Brain microvascular endothelial cell (primary cell): Measurements from ENCODE around the gene ACP6.
A peak's percentile ranks its signal among the peaks of the same experiment; 100 is the strongest.

Experiments
- DNase-seq: peaks from one replicate; pipeline ENCODE4 v3.0.0-alpha.2; 2020
- H3K27ac ChIP-seq: fragments of 250-450 bp; sonication (Bioruptor Pico); 2 replicates; pipeline ENCODE4 v1.5.1; 2020; ENCODE audit warnings: mild to moderate bottlenecking, moderate library complexity
- H3K27me3 ChIP-seq: fragments of 250-450 bp; sonication (Bioruptor Pico); replicated peaks from 2 replicates; pipeline ENCODE4 v1.5.1; 2020; ENCODE audit warnings: mild to moderate bottlenecking
- H3K36me3 ChIP-seq: fragments of 250-450 bp; sonication (Bioruptor Pico); replicated peaks from 2 replicates; pipeline ENCODE4 v1.5.1; 2020; ENCODE audit warnings: mild to moderate bottlenecking
- H3K4me3 ChIP-seq: 2 replicates; pipeline ENCODE4 v1.5.1; 2011; ENCODE audit warnings: low read depth, mild to moderate bottlenecking, control low read depth, low read length, moderate library complexity
- in situ Hi-C: cut with HindIII; loops from 2 replicates; pipeline ENCODE4 v1.10.0; 2017; ENCODE audit warnings: low sequenced_read_pairs, low pct_ligation_motif_present
- TF ChIP-seq, protein P1 (sequence below): IDR thresholded peaks from 2 replicates; pipeline ENCODE4 v1.5.1; 2011; ENCODE audit warnings: low read depth, mild to moderate bottlenecking, moderate library complexity, low read length, control low read depth, inconsistent platforms; ENCODE audit errors: missing control alignments

The ACP6 gene

DNA sequence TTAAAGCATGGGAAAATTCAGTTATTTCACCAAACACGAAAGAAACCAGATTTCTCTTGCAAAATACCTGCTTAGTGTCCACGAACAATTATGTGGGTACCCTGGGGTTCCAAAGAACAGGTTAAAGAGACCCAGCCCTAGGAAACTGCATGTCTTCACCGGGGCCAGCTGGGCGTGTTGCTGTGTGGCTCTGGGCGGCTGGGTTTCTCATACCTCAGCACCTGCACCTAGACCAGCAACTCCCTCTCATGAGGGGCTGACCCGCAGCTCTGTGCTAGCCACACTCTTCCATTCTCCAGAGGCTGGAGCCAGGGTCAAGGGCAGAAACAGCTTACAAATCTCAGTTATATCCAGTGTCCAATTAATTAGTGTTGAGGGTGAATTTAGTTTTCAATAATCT lies 40.3 kb downstream of the ACP6 start:
- H3K36me3 ChIP-seq = peaks cover 2% of the 10 kb centered on the region
- no peak for DNase-seq
- in situ Hi-C loops = no loop called here
- no peaks in the 10 kb centered on the region for H3K27me3 ChIP-seq
- no peak overlapping the region for H3K4me3 ChIP-seq
- H3K27ac ChIP-seq = no peak overlapping the region
- TF ChIP-seq, protein P1, sequence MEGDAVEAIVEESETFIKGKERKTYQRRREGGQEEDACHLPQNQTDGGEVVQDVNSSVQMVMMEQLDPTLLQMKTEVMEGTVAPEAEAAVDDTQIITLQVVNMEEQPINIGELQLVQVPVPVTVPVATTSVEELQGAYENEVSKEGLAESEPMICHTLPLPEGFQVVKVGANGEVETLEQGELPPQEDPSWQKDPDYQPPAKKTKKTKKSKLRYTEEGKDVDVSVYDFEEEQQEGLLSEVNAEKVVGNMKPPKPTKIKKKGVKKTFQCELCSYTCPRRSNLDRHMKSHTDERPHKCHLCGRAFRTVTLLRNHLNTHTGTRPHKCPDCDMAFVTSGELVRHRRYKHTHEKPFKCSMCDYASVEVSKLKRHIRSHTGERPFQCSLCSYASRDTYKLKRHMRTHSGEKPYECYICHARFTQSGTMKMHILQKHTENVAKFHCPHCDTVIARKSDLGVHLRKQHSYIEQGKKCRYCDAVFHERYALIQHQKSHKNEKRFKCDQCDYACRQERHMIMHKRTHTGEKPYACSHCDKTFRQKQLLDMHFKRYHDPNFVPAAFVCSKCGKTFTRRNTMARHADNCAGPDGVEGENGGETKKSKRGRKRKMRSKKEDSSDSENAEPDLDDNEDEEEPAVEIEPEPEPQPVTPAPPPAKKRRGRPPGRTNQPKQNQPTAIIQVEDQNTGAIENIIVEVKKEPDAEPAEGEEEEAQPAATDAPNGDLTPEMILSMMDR = no peak

DNA sequence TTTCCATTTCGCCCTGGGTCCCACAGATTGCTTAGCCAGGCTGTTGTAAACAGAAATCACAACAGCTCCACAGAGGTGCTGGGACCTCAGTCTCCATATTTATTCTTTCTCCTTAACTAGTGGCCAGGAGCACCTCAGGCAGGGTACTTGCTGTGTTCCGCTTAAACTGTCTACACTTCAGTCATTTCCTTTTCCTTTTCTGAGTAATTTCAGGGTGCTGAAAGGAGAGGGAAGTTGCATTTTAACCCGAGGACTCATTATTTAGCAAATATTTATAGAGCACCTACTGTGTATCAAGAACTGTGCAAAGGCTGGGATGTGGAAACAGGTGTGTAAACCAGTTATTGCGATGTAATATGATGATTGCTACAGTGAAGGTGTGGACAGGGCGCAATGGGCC lies 41.9 kb downstream of the ACP6 start:
- H3K27ac ChIP-seq = no peak overlapping the region
- DNase-seq = no peak
- TF ChIP-seq, protein P1 = no peak
- no peak overlapping the region for H3K4me3 ChIP-seq
- in situ Hi-C loops = no loop called here
- no peaks in the 10 kb centered on the region for H3K27me3 ChIP-seq
- peaks cover 9% of the 10 kb centered on the region for H3K36me3 ChIP-seq

DNA sequence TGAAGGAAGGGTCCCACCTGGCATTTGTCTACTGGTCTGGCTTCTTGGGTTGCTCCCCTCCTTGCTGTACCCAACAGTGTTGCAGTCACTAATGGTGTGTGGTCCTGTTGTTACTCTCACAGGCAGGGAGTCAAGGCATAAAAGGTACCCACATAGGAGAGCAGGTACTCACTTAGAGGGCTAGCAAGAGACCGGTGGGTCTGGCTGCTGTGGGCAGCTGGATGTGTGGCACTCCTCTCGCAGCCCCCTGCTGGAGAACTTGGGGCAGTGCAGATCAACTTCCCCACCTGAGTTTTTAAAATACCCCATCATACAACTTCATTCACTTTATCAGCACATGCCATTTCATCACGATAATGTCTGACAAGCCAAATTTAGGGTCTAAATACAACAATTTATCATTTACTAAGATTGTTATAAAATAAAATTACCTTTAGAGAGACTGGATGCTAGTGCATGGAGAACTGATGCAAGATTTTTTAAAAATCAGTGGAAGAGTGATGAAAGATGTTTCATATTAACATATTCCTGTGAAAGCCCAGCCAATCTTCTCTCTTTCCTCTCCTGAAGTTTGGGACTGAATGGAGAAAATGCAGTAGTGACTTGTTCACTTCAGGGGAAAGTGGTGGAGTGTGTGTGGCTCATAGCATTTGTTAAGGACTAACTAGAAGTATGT lies 42.8 kb downstream of the ACP6 start:
- no peak overlapping the region for H3K4me3 ChIP-seq
- TF ChIP-seq, protein P1 = peak; percentile 96
- H3K27me3 ChIP-seq = no peaks in the 10 kb centered on the region
- DNase-seq = peak; percentile 28
- H3K27ac ChIP-seq = no peak overlapping the region
- H3K36me3 ChIP-seq = peaks cover 9% of the 10 kb centered on the region
- in situ Hi-C loops = no loop called here

- in situ Hi-C loops = no loop called here
- Histone ChIP-seq H3K36me3 (peaks cover 9% of the 10 kb centered on the region), H3K4me3 (no peak overlapping the region), H3K27ac (no peak overlapping the region), H3K27me3 (no peaks in the 10 kb centered on the region)
- no peak for DNase-seq
- TF ChIP-seq, protein P1 = no peak
These were observed 43.6 kb downstream of the ACP6 start for GRCh38 chr1:147626739-147627138.

DNA sequence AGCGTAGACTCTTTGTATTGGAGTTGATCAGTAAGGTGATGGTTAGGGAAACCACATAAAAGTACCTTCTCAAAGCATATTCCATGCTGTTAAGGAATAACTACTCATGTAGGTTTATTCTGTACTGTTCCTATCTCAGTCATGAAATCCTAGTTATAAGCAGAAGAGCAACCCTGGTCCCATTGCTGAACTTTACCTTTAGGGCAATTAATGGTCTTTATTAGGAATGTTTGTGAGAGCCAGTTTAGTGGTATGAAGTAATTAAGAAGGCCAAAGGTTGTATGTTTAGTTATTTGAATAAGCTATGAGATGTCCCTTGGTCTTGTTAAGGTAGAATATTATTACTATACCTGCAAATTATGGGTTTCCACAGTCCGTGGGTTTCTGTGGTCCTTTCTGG lies 44.0 kb downstream of the ACP6 start:
- H3K36me3 ChIP-seq = peaks cover 9% of the 10 kb centered on the region
- no peak overlapping the region for H3K4me3 ChIP-seq
- no peak for DNase-seq
- TF ChIP-seq, protein P1 = no peak
- no peak overlapping the region for H3K27ac ChIP-seq
- no peaks in the 10 kb centered on the region for H3K27me3 ChIP-seq
- in situ Hi-C loops = no loop called here
